Globus pallidus (tissue), 1 donor: ENCODE results near the gene CXCL16.

Source experiments
- DNase-seq: peaks from one replicate; pipeline ENCODE4 v3.0.0-alpha.2; 2015; ENCODE audit warnings: low spot score

CXCL16 gene

GRCh38 chr17:4751932-4752331 is 12.2 kb upstream of the CXCL16 start:
- no peak for DNase-seq

GRCh38 chr17:4750606-4751005 is 10.9 kb upstream of the CXCL16 start:
- no peak for DNase-seq

GRCh38 chr17:4748686-4749085 is 9.0 kb upstream of the CXCL16 start:
- DNase-seq, result no peak

GRCh38 chr17:4747847-4748246 is 8.1 kb upstream of the CXCL16 start:
- DNase-seq, result peak; percentile 57

- no peak for DNase-seq
Measured at GRCh38 chr17:4744999-4745969, 5.6 kb upstream of the CXCL16 start.

- no peak for DNase-seq
Measured at GRCh38 chr17:4743898-4744297, 4.2 kb upstream of the CXCL16 start.

- no peak for DNase-seq
Measured at GRCh38 chr17:4743216-4743615, 3.5 kb upstream of the CXCL16 start.

GRCh38 chr17:4742629-4743028 is 2.9 kb upstream of the CXCL16 start:
- no peak for DNase-seq

GRCh38 chr17:4742133-4742532 is 2.4 kb upstream of the CXCL16 start:
- no peak for DNase-seq

- DNase-seq, result no peak
Measured at GRCh38 chr17:4741544-4741943, 1.8 kb upstream of the CXCL16 start.

- DNase-seq, result no peak
Measured at GRCh38 chr17:4740584-4740983, 856 bp upstream of the CXCL16 start.

- DNase-seq, result no peak
Measured at GRCh38 chr17:4740025-4740351, 260 bp upstream of the CXCL16 start.

- no peak for DNase-seq
Measured at GRCh38 chr17:4738136-4739121, 1.3 kb downstream of the CXCL16 start.

GRCh38 chr17:4735876-4736651 is 3.7 kb downstream of the CXCL16 start:
- peak; percentile 45 for DNase-seq

GRCh38 chr17:4734857-4735475 is 4.8 kb downstream of the CXCL16 start:
- no peak for DNase-seq

- DNase-seq, result peak; percentile 47
Measured at GRCh38 chr17:4733073-4733531, 6.6 kb downstream of the CXCL16 start.

- no peak for DNase-seq
Measured at GRCh38 chr17:4728124-4728523, 11.6 kb downstream of the CXCL16 start.

- DNase-seq, result no peak
Measured at GRCh38 chr17:4725646-4726310, 13.9 kb downstream of the CXCL16 start.

GRCh38 chr17:4724650-4725049 is 15.1 kb downstream of the CXCL16 start:
- no peak for DNase-seq

GRCh38 chr17:4722678-4723240 is 17.0 kb downstream of the CXCL16 start:
- DNase-seq, result no peak
